Measurements from ENCODE around the gene TAS2R1. TPM values are rescaled to one million over a fixed set of nuclear protein-coding genes. Genes with fewer than 3 reads are reported as not detected.

The TAS2R1 gene
- total RNA-seq, 4 donors from 2014 or later: not detected

GRCh38 chr5:9617739-9618504, 12.2 kb downstream of the TAS2R1 start:
- no peak for TF ChIP-seq CTCF (IDR thresholded peaks at IDR 0.05)
- ATAC-seq (ENCODE audit: low FRiP score): no peak

GRCh38 chr5:9617221-9617620, 12.9 kb downstream of the TAS2R1 start:
- no peak for TF ChIP-seq CTCF (IDR thresholded peaks at IDR 0.05)
- ATAC-seq (ENCODE audit: low FRiP score): no peak
- DNase-seq (ENCODE audit: low spot score): no peak

More at GRCh38 chr5:9617739-9618504, 12.2 kb downstream of the TAS2R1 start:
- no peak for DNase-seq (ENCODE audit: low spot score)

- TF ChIP-seq CTCF (IDR thresholded peaks at IDR 0.05): no peak
- DNase-seq (ENCODE audit: low spot score): no peak
- no peak for ATAC-seq (ENCODE audit: low FRiP score)
Observed at GRCh38 chr5:9615331-9615730, 14.8 kb downstream of the TAS2R1 start.

- no peak for ATAC-seq (ENCODE audit: low FRiP score)
- no peak for TF ChIP-seq CTCF (IDR thresholded peaks at IDR 0.05)
- DNase-seq (ENCODE audit: low spot score): no peak
Observed at GRCh38 chr5:9613360-9613759, 16.8 kb downstream of the TAS2R1 start.

GRCh38 chr5:9610969-9611368, 19.2 kb downstream of the TAS2R1 start:
- ATAC-seq (ENCODE audit: low FRiP score) (no peak), DNase-seq (ENCODE audit: low spot score) (no peak)
- TF ChIP-seq CTCF (IDR thresholded peaks at IDR 0.05): no peak

- DNase-seq (ENCODE audit: low spot score) (no peak), ATAC-seq (ENCODE audit: low FRiP score) (no peak)
- no peak for TF ChIP-seq CTCF (IDR thresholded peaks at IDR 0.05)
Observed at GRCh38 chr5:9610364-9610763, 19.8 kb downstream of the TAS2R1 start.

GRCh38 chr5:9608093-9608492, 22.1 kb downstream of the TAS2R1 start:
- ATAC-seq (ENCODE audit: low FRiP score): no peak
- no peak for TF ChIP-seq CTCF (IDR thresholded peaks at IDR 0.05)
- DNase-seq (ENCODE audit: low spot score): no peak
